Neural progenitor cell (in vitro differentiated cells): ENCODE results near the gene CEP128. TPM values are rescaled to one million over a fixed set of nuclear protein-coding genes. Genes with fewer than 3 reads are reported as not detected.

Source experiments
- DNase-seq: peaks from one replicate; pipeline ENCODE4 v3.0.0-alpha.2; 2016; ENCODE audit warnings: low spot score
- H2AFZ ChIP-seq: fragments of 200-600 bp; sonication (generic); replicated peaks from 2 replicates; pipeline ENCODE4 v1.6.1; 2016; ENCODE audit warnings: antibody characterized with exemption
- H3F3A ChIP-seq: fragments of 200-600 bp; sonication (generic); 2 replicates; pipeline ENCODE4 v1.6.1; 2016; ENCODE audit warnings: antibody characterized with exemption, low read depth
- H3K27ac ChIP-seq: fragments of 200-600 bp; sonication (generic); 2 replicates; pipeline ENCODE4 v1.5.1; 2016; ENCODE audit warnings: mild to moderate bottlenecking
- H3K27me3 ChIP-seq: fragments of 200-600 bp; sonication (generic); 2 replicates; pipeline ENCODE4 v1.6.1; 2016; ENCODE audit warnings: mild to moderate bottlenecking, moderate library complexity
- H3K36me3 ChIP-seq: fragments of 200-600 bp; sonication (generic); 2 replicates; pipeline ENCODE4 v1.5.1; 2016
- H3K4me1 ChIP-seq: fragments of 200-600 bp; sonication (generic); 2 replicates; pipeline ENCODE4 v1.6.1; 2016; ENCODE audit warnings: mixed run types
- H3K4me2 ChIP-seq: fragments of 200-600 bp; sonication (generic); 2 replicates; pipeline ENCODE4 v1.6.1; 2016
- H3K4me3 ChIP-seq: fragments of 200-600 bp; sonication (generic); 2 replicates; pipeline ENCODE4 v1.5.1; 2016
- H3K79me2 ChIP-seq: fragments of 200-600 bp; sonication (generic); 2 replicates; pipeline ENCODE4 v1.6.1; 2016; ENCODE audit warnings: low read depth
- H3K9ac ChIP-seq: fragments of 200-600 bp; sonication (generic); 2 replicates; pipeline ENCODE4 v1.6.1; 2016
- H3K9me3 ChIP-seq: fragments of 200-600 bp; sonication (generic); 2 replicates; pipeline ENCODE4 v1.5.1; 2016; ENCODE audit warnings: low read depth
- H4K20me1 ChIP-seq: fragments of 200-600 bp; sonication (generic); 2 replicates; pipeline ENCODE4 v1.6.1; 2016; ENCODE audit warnings: low read depth
- H3K27ac Mint-ChIP-seq: 3 replicates; pipeline ENCODE4 v1.8.0; 2021; ENCODE audit warnings: mixed read lengths
- H3K27me3 Mint-ChIP-seq: 2 replicates; pipeline ENCODE4 v1.8.0; 2022; ENCODE audit warnings: low read depth, mild to moderate bottlenecking, inconsistent platforms, moderate library complexity, mixed read lengths; ENCODE audit not compliant: insufficient read depth
- H3K36me3 Mint-ChIP-seq: 3 replicates; pipeline ENCODE4 v1.8.0; 2021; ENCODE audit warnings: mixed read lengths
- H3K4me1 Mint-ChIP-seq: 3 replicates; pipeline ENCODE4 v1.8.0; 2021; ENCODE audit warnings: mixed read lengths
- H3K4me3 Mint-ChIP-seq: 3 replicates; pipeline ENCODE4 v1.8.0; 2021; ENCODE audit warnings: mild to moderate bottlenecking, moderate library complexity, mixed read lengths
- H3K9me3 Mint-ChIP-seq: 3 replicates; pipeline ENCODE4 v1.8.0; 2020; ENCODE audit warnings: mixed read lengths
- CTCF ChIP-seq: fragments of 200-600 bp; sonication (generic); IDR thresholded peaks from 2 replicates; pipeline ENCODE4 v1.5.1; 2017; ENCODE audit warnings: antibody characterized with exemption, mild to moderate bottlenecking
- EZH2 ChIP-seq: fragments of 200-600 bp; sonication (generic); IDR thresholded peaks from 2 replicates; pipeline ENCODE4 v1.6.1; 2017; ENCODE audit warnings: antibody characterized with exemption, mild to moderate bottlenecking, moderate library complexity
- EZH2phosphoT487 ChIP-seq: fragments of 200-600 bp; sonication (generic); IDR thresholded peaks from 2 replicates; pipeline ENCODE4 v1.6.1; 2017; ENCODE audit warnings: antibody characterized with exemption
- total RNA-seq: library from RNA; depleted of rRNA; stranded (reverse); fragments of >200 nt; gene quantifications from 2 replicates; pipeline ENCODE4 v1.2.3, GENCODE V29; 2015; ENCODE audit warnings: low replicate concordance

The CEP128 gene
- total RNA-seq, 1 donor from 2014 or later: 12.1 TPM

DNA sequence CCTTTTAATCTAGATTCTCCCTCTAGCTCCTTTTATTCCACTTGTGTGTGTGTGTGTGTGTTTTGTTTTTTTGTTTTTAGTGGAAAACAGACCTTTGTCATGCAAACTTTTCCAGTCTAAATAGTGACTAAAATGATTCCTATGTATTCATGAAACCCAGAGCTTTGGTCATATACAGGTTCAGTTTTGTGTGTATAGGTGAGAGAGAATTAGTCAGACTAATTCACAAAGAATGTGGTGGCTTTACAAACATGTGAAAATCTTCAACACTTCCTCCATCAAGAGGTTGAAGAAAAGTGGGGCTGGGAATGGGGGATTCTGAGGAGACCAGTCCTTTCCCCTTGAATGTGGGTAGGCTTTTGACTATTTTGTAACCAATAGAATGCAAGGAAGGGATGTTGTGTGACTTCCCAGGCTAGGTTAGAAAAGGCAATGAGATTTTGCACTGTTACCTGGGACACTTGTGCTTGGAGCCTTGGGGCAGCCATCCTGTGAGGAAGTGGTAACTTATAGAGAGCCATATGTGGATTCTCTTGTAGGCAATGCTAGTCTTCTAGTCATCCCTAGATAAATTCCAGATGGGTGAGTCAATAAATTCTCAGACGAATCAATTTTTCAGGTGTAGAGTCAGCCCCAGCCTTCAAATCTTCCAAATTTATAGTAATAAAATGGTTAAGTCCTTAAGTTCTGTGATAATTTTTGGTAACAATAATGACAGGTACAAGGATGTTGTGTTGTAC lies 236.1 kb downstream of the CEP128 start:
- Histone ChIP-seq H3K4me1 (no peaks in the 10 kb centered on the region), H3K9me3 (no peaks in the 10 kb centered on the region), H4K20me1 (no peaks in the 10 kb centered on the region), H3F3A (no peaks in the 10 kb centered on the region), H2AFZ (no peak overlapping the region), H3K4me2 (no peak overlapping the region), H3K27me3 (no peaks in the 10 kb centered on the region), H3K79me2 (no peaks in the 10 kb centered on the region), H3K27ac (no peak overlapping the region), H3K36me3 (no peaks in the 10 kb centered on the region), H3K9ac (no peak overlapping the region), H3K4me3 (no peak overlapping the region)
- TF ChIP-seq CTCF: no peak
- TF ChIP-seq EZH2phosphoT487: no peak
- TF ChIP-seq EZH2: no peak
- H3K9me3 Mint-ChIP-seq: no peaks in the 10 kb centered on the region
- H3K4me1 Mint-ChIP-seq: no peaks in the 10 kb centered on the region
- no peak overlapping the region for H3K27ac Mint-ChIP-seq
- no peak for DNase-seq
- H3K27me3 Mint-ChIP-seq: no peaks in the 10 kb centered on the region
- peaks cover 2% of the 10 kb centered on the region for H3K36me3 Mint-ChIP-seq
- H3K4me3 Mint-ChIP-seq: no peak overlapping the region

DNA sequence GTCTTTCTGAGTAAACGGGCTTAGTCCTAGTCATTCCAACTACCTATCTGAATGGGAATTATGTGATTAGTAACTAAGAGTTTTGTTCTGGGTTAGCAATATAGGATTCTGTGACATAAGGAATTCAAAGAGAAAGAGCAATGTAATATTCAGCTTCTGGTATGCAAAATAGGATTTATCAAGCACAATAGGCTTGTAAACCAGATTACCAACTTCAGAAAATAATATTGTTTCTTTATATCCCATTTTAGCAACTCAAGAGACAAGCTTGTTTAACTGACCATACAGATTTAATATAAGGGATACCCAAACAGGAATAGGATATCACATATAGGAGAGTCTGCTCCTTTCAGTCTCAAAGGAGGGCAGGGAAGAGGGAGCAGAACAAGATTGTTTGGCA lies 240.9 kb downstream of the CEP128 start:
- Histone ChIP-seq H3K4me1 (no peaks in the 10 kb centered on the region), H3K9ac (no peak overlapping the region), H4K20me1 (no peaks in the 10 kb centered on the region), H3K4me3 (no peak overlapping the region), H3K4me2 (no peak overlapping the region), H3K9me3 (no peaks in the 10 kb centered on the region), H3K79me2 (no peaks in the 10 kb centered on the region), H2AFZ (no peak overlapping the region), H3K27me3 (no peaks in the 10 kb centered on the region), H3K36me3 (no peaks in the 10 kb centered on the region), H3F3A (no peaks in the 10 kb centered on the region), H3K27ac (no peak overlapping the region)
- H3K27ac Mint-ChIP-seq: no peak overlapping the region
- H3K4me1 Mint-ChIP-seq: no peaks in the 10 kb centered on the region
- DNase-seq: no peak
- no peaks in the 10 kb centered on the region for H3K27me3 Mint-ChIP-seq
- no peaks in the 10 kb centered on the region for H3K9me3 Mint-ChIP-seq
- no peak for TF ChIP-seq EZH2phosphoT487
- no peak overlapping the region for H3K4me3 Mint-ChIP-seq
- peaks cover 2% of the 10 kb centered on the region for H3K36me3 Mint-ChIP-seq

GRCh38 chr14:80699861-80700260 lies 241.7 kb downstream of the CEP128 start:
- H3K4me2 ChIP-seq: no peak overlapping the region

More at GRCh38 chr14:80699861-80700260, 241.7 kb downstream of the CEP128 start:
- H2AFZ ChIP-seq: no peak overlapping the region
- no peak overlapping the region for H3K27ac ChIP-seq
- no peaks in the 10 kb centered on the region for H3K79me2 ChIP-seq
- H3K9me3 ChIP-seq: no peaks in the 10 kb centered on the region
- H3K9ac ChIP-seq: no peak overlapping the region
- DNase-seq: no peak
- H3K4me1 Mint-ChIP-seq: no peaks in the 10 kb centered on the region
- H3K4me3 ChIP-seq: no peak overlapping the region
- H4K20me1 ChIP-seq: no peaks in the 10 kb centered on the region
- no peak overlapping the region for H3K27ac Mint-ChIP-seq
- no peaks in the 10 kb centered on the region for H3K4me1 ChIP-seq
- no peaks in the 10 kb centered on the region for H3K27me3 Mint-ChIP-seq
- H3K36me3 ChIP-seq: no peaks in the 10 kb centered on the region
- no peak overlapping the region for H3K4me3 Mint-ChIP-seq
- H3K9me3 Mint-ChIP-seq: no peaks in the 10 kb centered on the region
- H3K27me3 ChIP-seq: no peaks in the 10 kb centered on the region
- TF ChIP-seq CTCF: no peak
- TF ChIP-seq EZH2: no peak
- TF ChIP-seq EZH2phosphoT487: no peak
- no peaks in the 10 kb centered on the region for H3F3A ChIP-seq
- H3K36me3 Mint-ChIP-seq: peaks cover 5% of the 10 kb centered on the region
